Activated naive CD4-positive, alpha-beta T cell treated with anti-CD3 and anti-CD28 coated beads for 36 hours (primary cell): ENCODE results near the gene ESYT1. TPM values are rescaled to one million over a fixed set of nuclear protein-coding genes. Genes with fewer than 3 reads are reported as not detected.
A peak's percentile ranks its signal among the peaks of the same experiment; 100 is the strongest.

Experiments
- CTCF ChIA-PET: fragments of 350-600 bp; sonication (Branson Sonifier 250); formaldehyde crosslinking; loops from one replicate; lab custom pipeline; 2021; ENCODE audit warnings: antibody characterized with exemption; lab: Charles Lee
- DNase-seq: peaks from one replicate; pipeline ENCODE4 v3.0.0-alpha.2; 2020
- H3K27ac Mint-ChIP-seq: one replicate; pipeline ENCODE4 v1.8.0; 2021; ENCODE audit warnings: mild to moderate bottlenecking, mixed read lengths
- H3K27me3 Mint-ChIP-seq: one replicate; pipeline ENCODE4 v1.8.0; 2021; ENCODE audit warnings: low read depth, mixed read lengths
- H3K36me3 Mint-ChIP-seq: one replicate; pipeline ENCODE4 v1.8.0; 2021; ENCODE audit warnings: low read depth, mixed read lengths
- H3K4me1 Mint-ChIP-seq: one replicate; pipeline ENCODE4 v1.8.0; 2021; ENCODE audit warnings: low read depth, mixed read lengths
- H3K4me3 Mint-ChIP-seq: one replicate; pipeline ENCODE4 v1.8.0; 2021; ENCODE audit warnings: mild to moderate bottlenecking, moderate library complexity, mixed read lengths
- H3K9me3 Mint-ChIP-seq: one replicate; pipeline ENCODE4 v1.8.0; 2021; ENCODE audit warnings: mixed read lengths
- intact Hi-C: fragments of 100-400 bp; cut with micrococcal nuclease; formaldehyde crosslinking; loops from one replicate; pipeline ENCODE4 v1.15.1; 2023
- total RNA-seq, 2 experiments: library from RNA; stranded (reverse); gene quantifications; one replicate each; pipeline ENCODE4 v1.2.3, GENCODE V29; 2021

The ESYT1 gene
- total RNA-seq, 2 experiments from 2014 or later: 87.4 to 88.9 TPM

- peak; percentile 37 for DNase-seq
- peak overlapping the region; percentile 96 for H3K4me3 Mint-ChIP-seq
- CTCF ChIA-PET: interaction anchor here (1.3 to 6.7 kb wide), 6 partner anchors 16 to 39 kb away, joined by 3 to 43 read pairs (median 8); partner anchors contain the start of genes ESYT1 and SMARCC2
- no peaks in the 10 kb centered on the region for H3K9me3 Mint-ChIP-seq
- H3K27ac Mint-ChIP-seq: peak overlapping the region; percentile 95
- intact Hi-C loops: loop anchor here (1.0 to 2.0 kb wide), 3 partner anchors 29 to 228 kb away; partner anchors contain the start of gene DGKA
- peaks cover 57% of the 10 kb centered on the region for H3K36me3 Mint-ChIP-seq
- H3K4me1 Mint-ChIP-seq: peaks cover 37% of the 10 kb centered on the region
- no peaks in the 10 kb centered on the region for H3K27me3 Mint-ChIP-seq
Measured at GRCh38 chr12:56158926-56159461, 30.9 kb downstream of the ESYT1 start.

GRCh38 chr12:56159482-56160192, 31.6 kb downstream of the ESYT1 start:
- H3K4me1 Mint-ChIP-seq: peaks cover 35% of the 10 kb centered on the region
- peak overlapping the region; percentile 95 for H3K27ac Mint-ChIP-seq
- CTCF ChIA-PET: interaction anchor here (1.3 to 6.7 kb wide), 6 partner anchors 15 to 40 kb away, joined by 3 to 43 read pairs (median 8); partner anchors contain the start of genes ESYT1 and SMARCC2
- peak overlapping the region; percentile 96 for H3K4me3 Mint-ChIP-seq
- intact Hi-C loops: loop anchor here (1.0 to 2.0 kb wide), 3 partner anchors 7 to 229 kb away; partner anchors contain the start of genes DGKA, MYL6B and NABP2
- no peak for DNase-seq
- no peaks in the 10 kb centered on the region for H3K9me3 Mint-ChIP-seq
- peaks cover 62% of the 10 kb centered on the region for H3K36me3 Mint-ChIP-seq
- H3K27me3 Mint-ChIP-seq: no peaks in the 10 kb centered on the region

GRCh38 chr12:56160193-56160763, 32.2 kb downstream of the ESYT1 start:
- no peaks in the 10 kb centered on the region for H3K27me3 Mint-ChIP-seq
- intact Hi-C loops: loop anchor here (1.0 kb wide), 2 partner anchors 8 to 64 kb away; partner anchors contain the start of genes MYL6B and NABP2
- H3K27ac Mint-ChIP-seq: peak overlapping the region; percentile 95
- no peaks in the 10 kb centered on the region for H3K9me3 Mint-ChIP-seq
- CTCF ChIA-PET: interaction anchor here (1.2 to 6.7 kb wide), 6 partner anchors 9 to 62 kb away, joined by 4 to 43 read pairs (median 8); partner anchors contain the start of genes ESYT1, MYL6B, RNF41 and SMARCC2
- peaks cover 62% of the 10 kb centered on the region for H3K36me3 Mint-ChIP-seq
- peaks cover 35% of the 10 kb centered on the region for H3K4me1 Mint-ChIP-seq
- DNase-seq: peak; percentile 83
- peak overlapping the region; percentile 96 for H3K4me3 Mint-ChIP-seq

DNA sequence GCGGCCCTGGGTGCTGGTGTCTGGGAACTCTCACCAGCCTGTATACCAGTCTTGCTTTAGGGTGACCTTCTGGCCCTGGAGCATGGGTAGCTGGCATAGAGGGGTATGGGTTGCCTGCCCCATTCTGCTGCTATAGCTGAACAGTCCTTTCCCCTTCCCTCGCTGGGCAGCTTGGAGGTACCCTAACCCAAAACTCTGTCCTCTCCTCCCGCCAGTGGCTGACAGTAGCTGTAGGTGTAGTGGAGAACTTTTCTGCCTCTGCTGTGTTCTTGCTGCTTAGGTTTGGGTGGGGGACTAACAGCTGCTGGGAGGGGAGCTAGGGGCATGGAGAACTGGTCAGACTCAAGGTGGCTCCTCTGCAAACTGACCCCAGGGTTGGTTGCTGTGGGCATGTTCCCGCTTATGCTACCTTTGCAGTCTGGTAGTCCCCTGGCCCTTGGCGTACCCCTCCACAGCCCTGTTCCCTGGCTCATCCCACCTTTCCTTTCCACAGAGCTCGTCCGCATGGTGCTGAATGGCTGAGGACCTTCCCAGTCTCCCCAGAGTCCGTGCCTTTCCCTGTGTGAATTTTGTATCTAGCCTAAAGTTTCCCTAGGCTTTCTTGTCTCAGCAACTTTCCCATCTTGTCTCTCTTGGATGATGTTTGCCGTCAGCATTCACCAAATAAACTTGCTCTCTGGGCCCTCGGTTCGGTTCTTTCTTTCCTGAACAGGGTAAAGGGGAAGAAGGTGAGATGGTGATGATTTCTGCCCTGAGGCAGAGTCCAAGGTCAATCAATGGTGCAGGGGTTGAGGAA, 33.0 kb downstream of the ESYT1 start:
- CTCF ChIA-PET: interaction anchor here (0.6 to 6.7 kb wide), 9 partner anchors 9 to 114 kb away, joined by 3 to 43 read pairs (median 5); partner anchors contain the start of genes MYL6B, RNF41, SMARCC2 and ZC3H10
- no peaks in the 10 kb centered on the region for H3K27me3 Mint-ChIP-seq
- H3K4me1 Mint-ChIP-seq: peaks cover 35% of the 10 kb centered on the region
- H3K27ac Mint-ChIP-seq: peak overlapping the region; percentile 95
- H3K9me3 Mint-ChIP-seq: no peaks in the 10 kb centered on the region
- intact Hi-C loops: loop anchor here (1.0 kb wide), 2 partner anchors 9 to 63 kb away; partner anchors contain the start of genes MYL6B and NABP2
- H3K36me3 Mint-ChIP-seq: peaks cover 62% of the 10 kb centered on the region
- H3K4me3 Mint-ChIP-seq: peak overlapping the region; percentile 96
- no peak for DNase-seq

DNA sequence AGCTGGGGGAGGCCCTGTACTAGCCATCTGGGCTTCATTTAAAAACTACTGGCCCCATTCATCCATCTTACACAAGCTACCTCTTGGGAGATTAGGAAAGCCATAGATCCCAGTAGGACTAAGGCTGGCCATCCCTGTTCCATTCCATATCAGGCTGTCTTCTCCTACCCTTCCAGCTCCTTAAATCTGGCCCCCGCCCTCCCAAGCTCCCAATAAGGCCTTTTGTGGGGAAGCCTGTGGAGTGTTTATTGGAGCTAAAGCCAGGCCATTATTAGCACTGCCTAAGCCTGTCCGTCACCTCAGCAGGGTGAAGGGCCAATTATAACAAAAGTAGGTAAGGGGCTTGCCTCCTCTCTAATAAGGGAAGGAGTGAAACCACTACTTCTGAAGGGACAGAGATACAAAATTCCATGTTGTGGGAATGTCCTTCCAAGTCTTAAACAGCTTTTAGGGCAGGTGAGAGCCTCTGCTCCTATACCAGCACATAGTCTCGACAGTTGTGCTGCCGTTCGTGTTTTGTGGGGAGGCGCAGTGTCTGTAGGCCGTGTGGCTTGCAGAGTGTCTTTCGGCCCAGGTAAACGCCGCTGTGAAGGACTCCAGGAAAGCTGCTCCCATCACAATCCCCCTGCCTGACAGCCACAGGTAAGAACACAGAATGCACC, 33.8 kb downstream of the ESYT1 start:
- CTCF ChIA-PET: interaction anchor here (0.6 to 6.7 kb wide), 10 partner anchors 10 to 414 kb away, joined by 3 to 43 read pairs (median 5); partner anchors contain the start of genes MYL6B, RNF41 and ZC3H10
- intact Hi-C loops: no loop called here
- H3K27ac Mint-ChIP-seq: peak overlapping the region; percentile 95
- peaks cover 35% of the 10 kb centered on the region for H3K4me1 Mint-ChIP-seq
- H3K4me3 Mint-ChIP-seq: peak overlapping the region; percentile 25
- no peaks in the 10 kb centered on the region for H3K9me3 Mint-ChIP-seq
- peaks cover 62% of the 10 kb centered on the region for H3K36me3 Mint-ChIP-seq
- H3K27me3 Mint-ChIP-seq: no peaks in the 10 kb centered on the region
- DNase-seq: no peak

DNA sequence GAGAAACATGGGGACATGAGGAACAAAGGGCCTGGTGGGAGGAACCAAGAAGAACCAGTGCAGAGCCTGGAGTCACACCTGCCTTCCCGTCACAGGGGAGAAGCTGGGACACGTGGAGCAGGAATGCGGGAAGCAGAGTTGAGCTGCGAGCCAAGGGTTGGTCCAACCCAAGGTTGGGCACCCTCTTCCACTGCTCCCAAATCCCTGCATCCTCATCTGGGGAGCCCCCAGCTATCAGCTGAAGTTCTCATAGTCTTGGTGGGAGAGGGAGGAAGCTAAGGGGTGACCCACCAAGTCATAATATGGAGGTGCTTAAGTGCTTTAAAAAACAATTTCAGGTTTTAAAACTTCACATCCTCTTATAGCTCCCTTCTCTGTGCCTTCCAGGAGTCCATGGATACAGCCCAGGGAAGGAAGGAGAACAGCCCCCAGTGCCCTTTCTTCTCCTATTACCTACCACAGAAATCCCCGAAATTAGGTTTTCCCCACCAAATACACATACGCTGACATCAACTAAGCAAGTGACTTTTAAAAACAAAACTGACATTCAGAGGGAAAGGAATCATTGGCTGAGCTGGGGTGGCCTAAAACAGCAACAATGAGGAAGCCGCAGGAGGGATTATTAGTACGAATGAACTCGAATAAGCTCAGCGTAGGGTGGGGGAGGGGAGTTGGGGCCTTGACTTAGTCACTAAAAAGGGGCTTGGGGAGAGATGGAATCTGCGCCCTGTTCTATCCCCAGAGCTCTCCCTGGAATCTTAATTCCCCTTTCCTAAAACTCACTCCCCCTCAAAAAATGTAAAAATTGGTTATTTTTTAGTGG, 34.6 kb downstream of the ESYT1 start:
- CTCF ChIA-PET: interaction anchor here (0.6 to 6.7 kb wide), 8 partner anchors 12 to 415 kb away, joined by 3 to 43 read pairs (median 6); partner anchors contain the start of gene ZC3H10
- no peak for DNase-seq
- Mint-ChIP-seq H3K4me3 (no peak overlapping the region), H3K9me3 (no peaks in the 10 kb centered on the region), H3K27me3 (no peaks in the 10 kb centered on the region), H3K4me1 (peaks cover 29% of the 10 kb centered on the region), H3K27ac (peak overlapping the region; percentile 3), H3K36me3 (peaks cover 62% of the 10 kb centered on the region)
- intact Hi-C loops: no loop called here

GRCh38 chr12:56163533-56164344, 35.7 kb downstream of the ESYT1 start:
- Mint-ChIP-seq H3K36me3 (peaks cover 57% of the 10 kb centered on the region), H3K4me1 (peaks cover 29% of the 10 kb centered on the region), H3K27ac (no peak overlapping the region), H3K4me3 (no peak overlapping the region), H3K9me3 (no peaks in the 10 kb centered on the region), H3K27me3 (no peaks in the 10 kb centered on the region)
- intact Hi-C loops: no loop called here
- no peak for DNase-seq
- CTCF ChIA-PET: interaction anchor here (0.6 to 6.7 kb wide), 4 partner anchors 13 to 45 kb away, joined by 5 to 43 read pairs (median 12); partner anchors contain the start of gene ZC3H10

GRCh38 chr12:56164345-56164729, 36.3 kb downstream of the ESYT1 start:
- no peak overlapping the region for H3K27ac Mint-ChIP-seq
- peaks cover 53% of the 10 kb centered on the region for H3K36me3 Mint-ChIP-seq
- H3K9me3 Mint-ChIP-seq: no peaks in the 10 kb centered on the region
- peaks cover 25% of the 10 kb centered on the region for H3K4me1 Mint-ChIP-seq
- CTCF ChIA-PET: interaction anchor here (2.1 to 6.7 kb wide), 2 partner anchors 25 to 39 kb away, joined by 6 to 43 read pairs; partner anchors contain the start of gene SMARCC2
- no peak overlapping the region for H3K4me3 Mint-ChIP-seq
- no peak for DNase-seq
- no peaks in the 10 kb centered on the region for H3K27me3 Mint-ChIP-seq
- intact Hi-C loops: no loop called here

GRCh38 chr12:56165369-56165768, 37.3 kb downstream of the ESYT1 start:
- DNase-seq: no peak
- Mint-ChIP-seq H3K36me3 (peaks cover 49% of the 10 kb centered on the region), H3K4me3 (no peak overlapping the region), H3K27me3 (no peaks in the 10 kb centered on the region), H3K27ac (no peak overlapping the region), H3K4me1 (peaks cover 15% of the 10 kb centered on the region), H3K9me3 (no peaks in the 10 kb centered on the region)
- intact Hi-C loops: no loop called here
- CTCF ChIA-PET: interaction anchor here (0.6 to 2.1 kb wide), 2 partner anchors 24 to 97 kb away, joined by 3 to 6 read pairs; partner anchors contain the start of gene SMARCC2
